Vagina (tissue), 2 donors: ENCODE results near the gene NFATC2. TPM values are rescaled to one million over a fixed set of nuclear protein-coding genes. Genes with fewer than 3 reads are reported as not detected.

Source experiments
- DNase-seq, 2 donors: peaks; one replicate each; pipeline ENCODE4 v3.0.0-alpha.2; 2017; ENCODE audit errors: extremely low spot score in 2 of 2
- H3K27ac ChIP-seq: fragments of 200-600 bp; sonication (generic); one replicate; pipeline ENCODE4 v1.5.1; 2019
- H3K27me3 ChIP-seq: fragments of 200-600 bp; sonication (generic); one replicate; pipeline ENCODE4 v1.5.1; 2019
- H3K36me3 ChIP-seq, 2 donors: fragments of 200-600 bp; sonication (generic); one replicate each; pipeline ENCODE4 v1.5.1; 2017 to 2019
- H3K4me1 ChIP-seq: fragments of 200-600 bp; sonication (generic); one replicate; pipeline ENCODE4 v1.5.1; 2019
- H3K4me3 ChIP-seq, 2 donors: fragments of 200-600 bp; sonication (generic); 1 replicate in 1 of 2; 2 replicates in 1 of 2; pipeline ENCODE4 v1.5.1; 2016 to 2019
- H3K9me3 ChIP-seq: fragments of 200-600 bp; sonication (generic); one replicate; pipeline ENCODE4 v1.5.1; 2019
- POLR2A ChIP-seq, 2 donors: fragments of 450-650 bp; IDR thresholded peaks; one replicate each; pipeline ENCODE4 v1.6.1; 2017; ENCODE audit warnings: antibody characterized with exemption in 2 of 2, mild to moderate bottlenecking in 2 of 2, moderate library complexity in 2 of 2
- POLR2AphosphoS5 ChIP-seq, 2 donors: sonication (generic); formaldehyde crosslinking; IDR thresholded peaks; one replicate each; pipeline ENCODE4 v1.9.0; 2017; ENCODE audit warnings: antibody characterized with exemption in 2 of 2, mild to moderate bottlenecking in 2 of 2, low read depth in 1 of 2; ENCODE audit not compliant: insufficient read depth in 1 of 2
- intact Hi-C: fragments of 100-400 bp; cut with DNase I; formaldehyde crosslinking; loops from one replicate; pipeline ENCODE4 v1.15.1; 2023
- total RNA-seq: library from RNA; depleted of rRNA; stranded (reverse); fragments of >200 nt; gene quantifications from one replicate; pipeline ENCODE4 v1.2.3, GENCODE V29; 2016
- TF ChIP-seq, protein P1 (sequence below), 3 experiments: fragments of 450-650 bp in 2 of 3; fragments of 200-600 bp in 1 of 3; sonication (generic) in 1 of 3; IDR thresholded peaks; one replicate each; pipeline ENCODE4 v1.5.1; 2017 to 2019; ENCODE audit warnings: antibody characterized with exemption in 3 of 3, mild to moderate bottlenecking in 2 of 3, moderate library complexity in 2 of 3

Gene NFATC2
- total RNA-seq, 1 donor from 2014 or later = 7.4 TPM

DNA sequence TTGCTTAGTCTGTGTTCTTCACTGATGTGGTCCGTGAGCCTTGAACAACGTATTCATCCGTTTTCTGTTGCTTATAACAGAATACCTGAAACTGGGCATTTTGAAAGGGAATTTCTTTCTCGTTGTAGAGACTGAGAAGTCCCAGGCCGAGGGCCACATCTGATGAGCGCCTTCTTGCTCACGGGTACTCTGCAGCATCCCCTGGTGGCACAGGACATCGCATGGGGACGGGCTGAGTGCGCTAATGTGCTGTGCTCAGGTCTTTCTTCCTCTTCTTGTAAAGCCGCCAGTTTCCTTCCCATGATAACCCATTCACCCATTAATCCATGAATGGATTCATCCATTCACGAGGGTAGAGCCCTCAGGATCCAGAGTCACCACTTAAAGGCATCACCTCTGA lies 161.0 kb downstream of the NFATC2 start:
- Histone ChIP-seq H3K4me1 (no peaks in the 10 kb centered on the region), H3K36me3 (no peaks in the 10 kb centered on the region), H3K27me3 (no peaks in the 10 kb centered on the region), H3K4me3 (no peak overlapping the region), H3K9me3 (no peaks in the 10 kb centered on the region), H3K27ac (no peak overlapping the region)
- TF ChIP-seq, protein P1, sequence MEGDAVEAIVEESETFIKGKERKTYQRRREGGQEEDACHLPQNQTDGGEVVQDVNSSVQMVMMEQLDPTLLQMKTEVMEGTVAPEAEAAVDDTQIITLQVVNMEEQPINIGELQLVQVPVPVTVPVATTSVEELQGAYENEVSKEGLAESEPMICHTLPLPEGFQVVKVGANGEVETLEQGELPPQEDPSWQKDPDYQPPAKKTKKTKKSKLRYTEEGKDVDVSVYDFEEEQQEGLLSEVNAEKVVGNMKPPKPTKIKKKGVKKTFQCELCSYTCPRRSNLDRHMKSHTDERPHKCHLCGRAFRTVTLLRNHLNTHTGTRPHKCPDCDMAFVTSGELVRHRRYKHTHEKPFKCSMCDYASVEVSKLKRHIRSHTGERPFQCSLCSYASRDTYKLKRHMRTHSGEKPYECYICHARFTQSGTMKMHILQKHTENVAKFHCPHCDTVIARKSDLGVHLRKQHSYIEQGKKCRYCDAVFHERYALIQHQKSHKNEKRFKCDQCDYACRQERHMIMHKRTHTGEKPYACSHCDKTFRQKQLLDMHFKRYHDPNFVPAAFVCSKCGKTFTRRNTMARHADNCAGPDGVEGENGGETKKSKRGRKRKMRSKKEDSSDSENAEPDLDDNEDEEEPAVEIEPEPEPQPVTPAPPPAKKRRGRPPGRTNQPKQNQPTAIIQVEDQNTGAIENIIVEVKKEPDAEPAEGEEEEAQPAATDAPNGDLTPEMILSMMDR (IDR thresholded peaks at IDR 0.05) = no peak
- TF ChIP-seq POLR2A (IDR thresholded peaks at IDR 0.05) (no peak), POLR2AphosphoS5 (IDR thresholded peaks at IDR 0.05; ENCODE audit: insufficient read depth in 1 of 2, low read depth in 1 of 2) (no peak)
- intact Hi-C loops = loop anchor here (10.0 kb wide), 1 partner anchor 57 kb away; no protein-coding TSS in a partner anchor
- no peak for DNase-seq

DNA sequence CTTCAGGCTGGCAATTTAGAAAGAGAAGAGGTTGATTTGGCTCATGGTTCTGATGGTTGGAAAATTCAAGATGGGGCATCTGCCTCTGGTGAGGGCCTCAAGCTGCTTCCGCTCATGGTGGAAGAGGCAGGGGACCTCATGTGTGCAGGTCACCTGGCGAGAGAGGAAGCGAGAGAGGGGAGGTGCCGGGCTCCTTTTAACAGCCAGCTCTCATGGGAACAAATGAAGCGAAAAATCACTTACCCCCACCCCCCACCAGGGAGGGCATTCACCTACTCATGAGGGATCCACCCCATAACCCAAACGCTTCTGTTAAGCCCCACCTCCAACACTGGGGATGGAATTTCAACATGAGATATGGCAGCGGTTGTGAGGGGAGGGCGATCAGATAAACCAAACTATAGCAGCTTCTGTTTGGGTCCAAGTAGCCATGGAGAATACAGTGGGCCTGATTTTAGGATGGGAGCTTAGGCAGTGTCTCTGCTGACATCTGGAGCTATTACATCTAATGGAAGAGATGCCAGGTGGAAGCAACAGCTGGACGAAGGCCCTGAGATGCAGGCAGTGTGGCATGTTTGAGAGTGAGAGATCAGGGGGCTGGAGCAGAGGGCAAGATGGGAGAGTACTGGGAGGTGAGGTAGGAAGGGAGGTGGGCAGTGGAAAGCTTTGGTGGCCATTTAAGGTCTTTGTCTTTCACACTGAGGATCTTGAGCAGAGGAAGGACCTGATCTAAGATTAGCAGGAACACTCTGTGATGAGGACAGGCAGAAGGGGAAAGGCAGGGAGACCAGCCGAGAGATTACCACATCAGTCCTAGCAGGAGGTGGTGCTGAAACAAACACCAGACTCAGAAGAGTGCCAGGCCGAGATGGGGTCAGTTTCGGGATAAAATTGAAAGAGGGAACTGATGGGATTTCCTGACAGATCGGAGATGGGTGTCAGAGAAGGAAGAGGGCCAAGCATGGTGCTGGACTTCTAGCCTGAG lies 161.8 kb downstream of the NFATC2 start:
- no peak for DNase-seq
- no peak for TF ChIP-seq POLR2A (IDR thresholded peaks at IDR 0.05)
- TF ChIP-seq POLR2AphosphoS5 (IDR thresholded peaks at IDR 0.05; ENCODE audit: insufficient read depth in 1 of 2, low read depth in 1 of 2) = no peak
- TF ChIP-seq, protein P1 (IDR thresholded peaks at IDR 0.05) = no peak
- no peaks in the 10 kb centered on the region for H3K4me1 ChIP-seq
- H3K9me3 ChIP-seq = no peaks in the 10 kb centered on the region
- H3K27ac ChIP-seq = no peak overlapping the region
- no peaks in the 10 kb centered on the region for H3K27me3 ChIP-seq
- H3K36me3 ChIP-seq = no peaks in the 10 kb centered on the region
- intact Hi-C loops = loop anchor here (10.0 kb wide), 1 partner anchor 56 kb away; no protein-coding TSS in a partner anchor
- no peak overlapping the region for H3K4me3 ChIP-seq

DNA sequence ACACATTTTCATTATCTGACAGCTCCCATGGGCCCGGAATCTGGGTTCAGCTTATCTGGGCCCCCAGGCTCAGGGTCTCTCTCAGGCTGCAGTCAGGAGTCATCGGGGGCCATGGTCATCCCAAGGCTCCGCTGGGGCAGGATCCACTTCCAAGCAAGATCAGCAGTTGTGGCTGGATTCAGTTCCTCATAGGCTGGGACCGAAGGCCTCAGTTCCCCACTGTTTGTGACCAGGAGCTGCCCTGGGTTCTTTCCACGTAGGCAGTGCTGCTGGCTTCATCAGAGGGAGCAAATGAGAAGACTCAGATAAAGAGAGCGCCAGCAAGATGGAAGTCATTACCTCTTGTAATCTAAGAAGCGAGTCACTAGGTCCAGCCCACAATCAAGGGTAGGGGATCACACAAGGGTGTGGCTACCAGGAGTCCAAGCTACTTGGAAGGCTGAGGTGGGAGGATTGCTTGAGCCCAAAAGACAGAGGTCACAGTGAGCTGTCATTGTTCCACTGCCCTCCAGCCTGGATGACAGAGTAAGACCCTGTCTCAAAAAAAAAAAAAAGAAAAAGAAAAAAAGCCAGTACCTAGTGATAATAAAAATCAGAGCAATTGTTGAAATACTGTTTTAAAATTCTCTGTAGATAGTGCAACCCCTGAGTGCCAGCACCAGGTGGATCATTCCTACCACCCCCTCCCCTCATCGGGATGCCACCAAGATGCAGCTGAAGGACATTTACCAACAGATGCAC lies 162.7 kb downstream of the NFATC2 start:
- Histone ChIP-seq H3K27me3 (no peaks in the 10 kb centered on the region), H3K27ac (no peak overlapping the region), H3K4me1 (no peaks in the 10 kb centered on the region), H3K4me3 (no peak overlapping the region), H3K36me3 (no peaks in the 10 kb centered on the region), H3K9me3 (no peaks in the 10 kb centered on the region)
- intact Hi-C loops = loop anchor here (10.0 kb wide), 1 partner anchor 55 kb away; no protein-coding TSS in a partner anchor
- no peak for DNase-seq
- TF ChIP-seq POLR2A (IDR thresholded peaks at IDR 0.05) (no peak), POLR2AphosphoS5 (IDR thresholded peaks at IDR 0.05; ENCODE audit: insufficient read depth in 1 of 2, low read depth in 1 of 2) (no peak)
- TF ChIP-seq, protein P1 (IDR thresholded peaks at IDR 0.05) = no peak

DNA sequence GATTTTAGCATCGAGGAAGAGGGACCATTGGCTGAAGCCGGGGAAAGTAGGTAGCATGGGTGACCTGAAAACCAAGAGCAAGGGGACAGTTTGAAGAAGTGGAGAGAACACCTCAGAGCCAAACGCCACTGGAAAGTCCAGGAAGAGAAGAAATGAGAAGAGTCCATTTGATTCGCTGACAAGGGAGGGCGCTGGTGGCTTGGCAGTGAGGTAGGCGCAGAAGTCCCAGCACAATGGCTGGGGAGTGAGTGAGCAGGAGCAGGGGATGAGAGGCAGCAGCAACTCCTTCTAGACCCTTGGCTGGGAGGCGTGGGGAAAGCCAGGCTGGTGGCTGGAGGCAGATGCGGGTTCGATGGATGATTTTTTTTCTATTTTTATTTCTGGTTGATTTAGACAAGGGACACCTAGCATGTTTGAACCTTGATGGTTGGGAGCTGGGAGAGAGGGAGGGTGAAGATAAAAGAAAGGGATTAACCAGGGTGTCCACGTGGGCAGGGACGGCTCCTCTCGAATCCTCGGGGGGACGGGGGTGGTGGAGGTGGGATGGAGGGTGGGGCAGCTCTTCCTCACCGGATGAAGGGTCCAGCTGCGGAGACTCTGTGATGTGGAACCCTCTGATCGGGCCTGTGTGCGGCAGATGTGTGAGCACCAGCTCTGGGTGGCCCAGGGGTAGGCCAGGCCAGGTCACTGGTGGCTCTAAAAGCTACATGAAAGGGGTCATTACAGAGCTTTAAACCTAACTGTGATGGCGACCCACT lies 164.2 kb downstream of the NFATC2 start:
- no peaks in the 10 kb centered on the region for H3K27me3 ChIP-seq
- TF ChIP-seq POLR2A (IDR thresholded peaks at IDR 0.05) = no peak
- TF ChIP-seq POLR2AphosphoS5 (IDR thresholded peaks at IDR 0.05; ENCODE audit: insufficient read depth in 1 of 2, low read depth in 1 of 2) = no peak
- TF ChIP-seq, protein P1 (IDR thresholded peaks at IDR 0.05) = no peak
- intact Hi-C loops = no loop called here
- H3K36me3 ChIP-seq = no peaks in the 10 kb centered on the region
- no peak overlapping the region for H3K4me3 ChIP-seq
- no peaks in the 10 kb centered on the region for H3K4me1 ChIP-seq
- H3K9me3 ChIP-seq = no peaks in the 10 kb centered on the region
- no peak for DNase-seq
- H3K27ac ChIP-seq = no peak overlapping the region
